Stomach (tissue), 9 donors: Measurements from ENCODE around the gene ATG5. TPM values are rescaled to one million over a fixed set of nuclear protein-coding genes. Genes with fewer than 3 reads are reported as not detected.

Source experiments
- DNase-seq, 2 donors: peaks; one replicate each; pipeline versions ENCODE4 v3.0.0 to v3.0.0-alpha.2; 2013 to 2019
- H3K27ac ChIP-seq, 5 donors: fragments of 200-600 bp in 4 of 5; sonication (generic) in 4 of 5; one replicate each; pipeline ENCODE4 v1.5.1; 2013 to 2019; ENCODE audit warnings: mild to moderate bottlenecking in 1 of 5, moderate library complexity in 1 of 5
- H3K27me3 ChIP-seq, 3 donors: fragments of 200-600 bp; sonication (generic); one replicate each; pipeline ENCODE4 v1.5.1; 2017 to 2019; ENCODE audit warnings: mixed run types in 1 of 3
- H3K36me3 ChIP-seq, 4 donors: fragments of 200-600 bp; sonication (generic); 1 replicate in 3 of 4; 2 replicates in 1 of 4; pipeline ENCODE4 v1.5.1; 2016 to 2019
- H3K4me1 ChIP-seq, 4 donors: fragments of 200-600 bp; sonication (generic); one replicate each; pipeline ENCODE4 v1.5.1; 2016 to 2019
- H3K4me3 ChIP-seq, 4 donors: fragments of 200-600 bp; sonication (generic) in 3 of 4; one replicate each; pipeline ENCODE4 v1.5.1; 2016 to 2019; ENCODE audit warnings: mild to moderate bottlenecking in 1 of 4
- H3K9me3 ChIP-seq, 4 donors: fragments of 200-600 bp; sonication (generic); one replicate each; pipeline ENCODE4 v1.5.1; 2016 to 2019
- EP300 ChIP-seq: sonication (generic); formaldehyde crosslinking; IDR thresholded peaks from one replicate; pipeline ENCODE4 v1.6.1; 2017; ENCODE audit warnings: antibody characterized with exemption
- POLR2A ChIP-seq, 4 donors: fragments of 450-650 bp; IDR thresholded peaks; one replicate each; pipeline ENCODE4 v1.6.1; 2016; ENCODE audit warnings: antibody characterized with exemption in 4 of 4, control low read depth in 2 of 4, mild to moderate bottlenecking in 1 of 4, moderate library complexity in 1 of 4
- POLR2AphosphoS5 ChIP-seq, 3 donors: sonication (generic); formaldehyde crosslinking; IDR thresholded peaks; one replicate each; pipeline ENCODE4 v1.6.1; 2016; ENCODE audit warnings: antibody characterized with exemption in 3 of 3
- WGBS, 5 donors: extraction: QIAGEN DNeasy Blood & Tissue Kit in 3 of 5; methylation state at CpG; one replicate each; pipeline versions ENCODE4 v1.1.5 to v1.1.7; 2013 to 2018; 5-methylcytosine and 5-hydroxymethylcytosine counted together
- intact Hi-C: fragments of 100-400 bp; cut with DNase I; formaldehyde crosslinking; loops from one replicate; pipeline ENCODE4 v1.15.1; 2023; ENCODE audit warnings: low total_unique reads
- polyA plus RNA-seq, 3 donors: library from polyadenylated mRNA; stranded (reverse); fragments of 200-250 nt; gene quantifications; one replicate each; pipeline ENCODE4 v1.2.3, GENCODE V29; 2013
- total RNA-seq, 5 donors: library from RNA; depleted of rRNA; stranded (reverse); fragments of >200 nt; gene quantifications; one replicate each; pipeline versions ENCODE4 v1.1.0 to v1.2.3, GENCODE V29; 2014 to 2016
- TF ChIP-seq, protein P1 (sequence below), 7 experiments: fragments of 450-650 bp in 4 of 7; fragments of 200-600 bp in 3 of 7; sonication (generic) in 3 of 7; IDR thresholded peaks; one replicate each; pipeline ENCODE4 v1.5.1; 2016 to 2019; ENCODE audit warnings: antibody characterized with exemption in 7 of 7, control low read depth in 2 of 7, mild to moderate bottlenecking in 1 of 7
- donor health status: healthy with polysubstance abuse.
- donor health status: Bipolar disorder and iron deficiency.
- donor health status: healthy.

Gene ATG5
- total and polyA plus RNA-seq, 8 donors, result 12.8 to 89.4 (median 25.5) TPM

DNA sequence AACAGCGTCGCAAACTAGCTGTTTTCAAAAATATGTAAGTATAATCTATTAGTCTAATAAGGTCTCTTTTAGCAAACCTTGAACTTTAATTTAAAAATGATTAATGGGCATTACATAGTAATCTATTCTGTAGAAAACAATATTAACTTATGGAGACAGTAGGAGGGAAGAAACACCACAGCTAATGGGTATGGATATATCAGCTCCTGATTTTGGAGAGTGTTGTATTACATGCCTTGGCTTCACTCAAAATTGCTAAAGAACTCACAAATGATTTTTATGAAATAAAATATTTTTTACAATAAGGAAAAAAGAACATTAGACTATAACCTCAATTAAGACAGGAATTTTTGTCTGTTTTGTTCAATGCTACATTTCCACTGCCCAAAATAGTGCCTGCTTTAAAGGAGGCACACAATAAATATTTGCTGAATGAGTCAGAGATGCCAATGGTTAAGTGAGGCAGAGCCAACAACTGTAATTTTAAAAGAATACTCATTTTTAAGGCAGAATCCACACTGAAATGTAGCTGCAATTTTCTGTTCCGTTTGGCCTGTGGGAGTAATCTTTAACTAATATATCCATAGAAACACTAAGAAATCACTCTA is 15.7 kb downstream of the ATG5 start:
- TF ChIP-seq, protein P1, sequence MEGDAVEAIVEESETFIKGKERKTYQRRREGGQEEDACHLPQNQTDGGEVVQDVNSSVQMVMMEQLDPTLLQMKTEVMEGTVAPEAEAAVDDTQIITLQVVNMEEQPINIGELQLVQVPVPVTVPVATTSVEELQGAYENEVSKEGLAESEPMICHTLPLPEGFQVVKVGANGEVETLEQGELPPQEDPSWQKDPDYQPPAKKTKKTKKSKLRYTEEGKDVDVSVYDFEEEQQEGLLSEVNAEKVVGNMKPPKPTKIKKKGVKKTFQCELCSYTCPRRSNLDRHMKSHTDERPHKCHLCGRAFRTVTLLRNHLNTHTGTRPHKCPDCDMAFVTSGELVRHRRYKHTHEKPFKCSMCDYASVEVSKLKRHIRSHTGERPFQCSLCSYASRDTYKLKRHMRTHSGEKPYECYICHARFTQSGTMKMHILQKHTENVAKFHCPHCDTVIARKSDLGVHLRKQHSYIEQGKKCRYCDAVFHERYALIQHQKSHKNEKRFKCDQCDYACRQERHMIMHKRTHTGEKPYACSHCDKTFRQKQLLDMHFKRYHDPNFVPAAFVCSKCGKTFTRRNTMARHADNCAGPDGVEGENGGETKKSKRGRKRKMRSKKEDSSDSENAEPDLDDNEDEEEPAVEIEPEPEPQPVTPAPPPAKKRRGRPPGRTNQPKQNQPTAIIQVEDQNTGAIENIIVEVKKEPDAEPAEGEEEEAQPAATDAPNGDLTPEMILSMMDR (IDR thresholded peaks at IDR 0.05), result no peak
- no peak for TF ChIP-seq POLR2A (IDR thresholded peaks at IDR 0.05)
- DNase-seq, result no peak
- WGBS, 5 donors, result 77 to 89% (median 84%) methylated on average over 3 of the region's 3 CpGs
- no peak overlapping the region for H3K4me3 ChIP-seq
- intact Hi-C loops, result no loop called here
- no peaks in the 10 kb centered on the region for H3K27me3 ChIP-seq
- H3K9me3 ChIP-seq, result no peaks in the 10 kb centered on the region
- H3K4me1 ChIP-seq, result peaks cover 0 to 18% (median 6%) of the 10 kb centered on the region in 4 donors
- peaks cover 1 to 35% (median 28%) of the 10 kb centered on the region in 4 donors for H3K36me3 ChIP-seq
- no peak overlapping the region for H3K27ac ChIP-seq

DNA sequence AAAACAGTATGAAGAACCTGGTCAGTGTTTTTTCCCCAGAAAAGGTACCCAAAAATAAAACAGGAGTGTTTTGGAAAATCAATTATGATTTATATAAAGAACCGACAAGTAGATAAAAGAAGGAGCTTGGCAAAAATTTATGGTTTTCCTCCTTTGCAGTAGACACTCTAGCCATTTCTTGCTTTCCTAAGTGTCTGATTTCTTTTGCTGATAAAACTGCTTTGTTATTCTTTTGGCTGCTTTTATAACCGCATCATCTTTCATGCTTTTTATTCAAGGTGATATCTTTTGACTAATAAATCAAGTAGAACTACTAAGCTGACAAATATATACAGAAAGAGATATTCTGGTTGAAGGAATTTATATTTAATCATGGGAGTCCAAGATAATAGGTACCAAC is 16.6 kb downstream of the ATG5 start:
- 81 to 90% (median 89%) methylated on average over 2 of the region's 2 CpGs for WGBS, 5 donors
- intact Hi-C loops, result no loop called here
- H3K9me3 ChIP-seq, result no peaks in the 10 kb centered on the region
- no peaks in the 10 kb centered on the region for H3K27me3 ChIP-seq
- TF ChIP-seq POLR2AphosphoS5 (IDR thresholded peaks at IDR 0.05), result no peak
- no peak for TF ChIP-seq EP300
- TF ChIP-seq, protein P1 (IDR thresholded peaks at IDR 0.05), result no peak
- no peak overlapping the region for H3K4me3 ChIP-seq
- H3K4me1 ChIP-seq, result peaks cover 0 to 18% (median 6%) of the 10 kb centered on the region in 4 donors
- DNase-seq, result no peak
- H3K27ac ChIP-seq, result no peak overlapping the region
- H3K36me3 ChIP-seq, result peaks cover 0 to 26% (median 22%) of the 10 kb centered on the region in 4 donors

DNA sequence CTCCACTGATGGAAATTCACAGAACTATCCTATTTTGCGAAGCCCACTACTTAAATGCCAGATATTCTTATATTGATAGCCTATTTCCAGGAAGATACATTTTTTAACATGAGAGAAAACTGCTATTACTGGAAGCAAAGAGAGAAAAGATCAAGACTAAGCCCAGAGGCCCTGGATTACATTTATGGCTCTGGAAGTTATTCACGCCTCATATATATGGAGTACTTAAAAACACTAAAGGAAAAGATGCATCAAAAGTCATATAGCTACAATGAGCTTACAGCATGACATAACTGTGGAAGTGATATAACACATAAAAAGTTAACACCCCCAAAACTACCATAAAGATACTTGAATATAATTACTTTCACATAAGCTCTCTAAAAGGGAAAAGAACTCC is 19.8 kb downstream of the ATG5 start:
- H3K27ac ChIP-seq, result no peak overlapping the region
- no peaks in the 10 kb centered on the region for H3K27me3 ChIP-seq
- no peaks in the 10 kb centered on the region for H3K9me3 ChIP-seq
- peaks cover 0 to 18% (median 10%) of the 10 kb centered on the region in 4 donors for H3K36me3 ChIP-seq
- no peak for TF ChIP-seq POLR2AphosphoS5 (IDR thresholded peaks at IDR 0.05)
- no peak for TF ChIP-seq POLR2A (IDR thresholded peaks at IDR 0.05)
- TF ChIP-seq EP300, result no peak
- no peak for DNase-seq
- intact Hi-C loops, result no loop called here
- 77 to 99% (median 96%) methylated on average over 2 of the region's 2 CpGs for WGBS, 5 donors
- peaks cover 0 to 18% (median 8%) of the 10 kb centered on the region in 4 donors for H3K4me1 ChIP-seq
- no peak overlapping the region for H3K4me3 ChIP-seq

DNA sequence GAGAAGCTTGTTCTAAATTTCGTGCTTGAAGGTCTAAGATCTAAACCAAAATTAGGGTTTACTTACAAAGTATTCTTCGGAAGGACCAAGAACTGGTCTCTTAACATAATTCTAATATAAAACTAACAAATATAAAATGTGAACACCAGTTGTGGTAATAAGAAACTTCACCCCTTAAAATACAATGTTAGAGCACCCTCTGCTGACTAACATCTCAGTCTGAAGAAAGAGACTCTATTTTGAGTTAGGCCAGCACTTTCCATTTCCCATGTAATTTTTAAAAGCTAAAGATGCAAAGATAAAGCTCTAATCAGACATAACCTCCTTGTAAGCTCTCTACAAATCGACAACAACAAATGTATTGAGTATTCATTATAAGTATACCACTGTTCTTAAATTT is 24.6 kb downstream of the ATG5 start:
- no peak overlapping the region for H3K4me3 ChIP-seq
- 62 to 74% (median 64%) methylated on average over 3 of the region's 3 CpGs for WGBS, 5 donors
- intact Hi-C loops, result no loop called here
- no peak for TF ChIP-seq EP300
- TF ChIP-seq, protein P1 (IDR thresholded peaks at IDR 0.05), result peak in 2 of 7 experiments; percentile 25 to 28
- peaks cover 0 to 13% (median 6%) of the 10 kb centered on the region in 4 donors for H3K4me1 ChIP-seq
- no peaks in the 10 kb centered on the region for H3K9me3 ChIP-seq
- peak in 1 of 2 donors; percentile 63 for DNase-seq
- no peaks in the 10 kb centered on the region for H3K27me3 ChIP-seq
- H3K36me3 ChIP-seq, result no peaks in the 10 kb centered on the region
- H3K27ac ChIP-seq, result no peak overlapping the region

DNA sequence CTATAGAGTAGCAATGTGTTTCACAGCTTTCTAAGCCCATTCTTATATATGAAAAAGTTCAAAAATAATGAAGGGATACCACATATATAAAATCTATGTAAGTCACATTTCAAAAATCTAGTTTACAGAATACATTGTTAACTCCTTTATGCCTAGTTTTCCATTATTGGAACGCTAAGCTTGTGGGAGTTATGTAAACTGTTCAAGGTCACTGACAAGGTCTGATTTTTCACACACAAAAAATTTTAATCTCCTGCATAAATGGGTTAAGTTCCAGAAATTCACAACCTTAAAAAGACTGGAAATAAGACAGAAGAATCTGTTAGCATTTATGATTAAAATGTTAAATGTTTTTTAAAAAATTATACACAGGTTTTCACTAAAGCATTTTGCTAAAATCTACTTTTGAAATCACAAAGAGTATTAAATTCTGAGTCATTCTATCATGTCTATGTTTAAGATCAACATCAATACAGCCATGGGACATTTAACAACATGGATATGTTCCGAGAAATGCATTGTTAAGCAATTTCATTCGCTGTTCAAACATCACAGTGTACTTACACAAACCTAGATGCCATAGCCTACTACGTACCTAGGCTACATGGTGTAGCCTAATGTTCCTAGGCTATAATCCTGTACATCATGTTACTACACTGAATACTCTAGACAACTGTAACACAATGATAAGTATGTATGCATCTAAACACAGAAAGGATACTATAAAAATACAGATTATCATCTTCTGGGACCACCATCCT is 25.4 kb downstream of the ATG5 start:
- DNase-seq, result no peak
- TF ChIP-seq, protein P1 (IDR thresholded peaks at IDR 0.05), result no peak
- TF ChIP-seq EP300 (no peak), POLR2AphosphoS5 (IDR thresholded peaks at IDR 0.05) (no peak), POLR2A (IDR thresholded peaks at IDR 0.05) (no peak)
- intact Hi-C loops, result no loop called here
- H3K36me3 ChIP-seq, result no peaks in the 10 kb centered on the region
- 71 to 78% (median 76%) methylated on average over 4 of the region's 4 CpGs for WGBS, 5 donors
- no peaks in the 10 kb centered on the region for H3K27me3 ChIP-seq
- H3K4me3 ChIP-seq, result no peak overlapping the region
- H3K27ac ChIP-seq, result no peak overlapping the region
- no peaks in the 10 kb centered on the region for H3K9me3 ChIP-seq
- peaks cover 0 to 13% (median 6%) of the 10 kb centered on the region in 4 donors for H3K4me1 ChIP-seq
